Measurements from ENCODE around the gene PAK1.

The PAK1 gene

GRCh38 chr11:77372726-77373125 lies 101.2 kb downstream of the PAK1 start:
- no peak for DNase-seq (ENCODE audit: low read depth in 3 of 3)

GRCh38 chr11:77371646-77372045 lies 102.2 kb downstream of the PAK1 start:
- DNase-seq (ENCODE audit: low read depth in 3 of 3) = no peak

GRCh38 chr11:77370217-77370616 lies 103.7 kb downstream of the PAK1 start:
- DNase-seq (ENCODE audit: low read depth in 3 of 3) = no peak

- no peak for DNase-seq (ENCODE audit: low read depth in 3 of 3)
Measured at GRCh38 chr11:77361184-77361583, 112.7 kb downstream of the PAK1 start.

GRCh38 chr11:77359481-77359880 lies 114.4 kb downstream of the PAK1 start:
- DNase-seq (ENCODE audit: low read depth in 3 of 3) = no peak

GRCh38 chr11:77353131-77353530 lies 120.8 kb downstream of the PAK1 start:
- DNase-seq (ENCODE audit: low read depth in 3 of 3) = no peak

GRCh38 chr11:77351281-77351886 lies 122.5 kb downstream of the PAK1 start:
- no peak for DNase-seq (ENCODE audit: low read depth in 3 of 3)

- no peak for DNase-seq (ENCODE audit: low read depth in 3 of 3)
Measured at GRCh38 chr11:77347948-77348347, 125.9 kb downstream of the PAK1 start.

- no peak for DNase-seq (ENCODE audit: low read depth in 3 of 3)
Measured at GRCh38 chr11:77346906-77347603, 126.8 kb downstream of the PAK1 start.

GRCh38 chr11:77345621-77346020 lies 128.3 kb downstream of the PAK1 start:
- no peak for DNase-seq (ENCODE audit: low read depth in 3 of 3)

- no peak for DNase-seq (ENCODE audit: low read depth in 3 of 3)
Measured at GRCh38 chr11:77340501-77340900, 133.4 kb downstream of the PAK1 start.

- no peak for DNase-seq (ENCODE audit: low read depth in 3 of 3)
Measured at GRCh38 chr11:77332259-77332658, 141.6 kb downstream of the PAK1 start.

GRCh38 chr11:77325159-77325558 lies 148.7 kb downstream of the PAK1 start:
- DNase-seq (ENCODE audit: low read depth in 3 of 3) = no peak

GRCh38 chr11:77324508-77324907 lies 149.4 kb downstream of the PAK1 start:
- DNase-seq (ENCODE audit: low read depth in 3 of 3) = no peak

- no peak for DNase-seq (ENCODE audit: low read depth in 3 of 3)
Measured at GRCh38 chr11:77322926-77323590, 150.8 kb downstream of the PAK1 start.

- no peak for DNase-seq (ENCODE audit: low read depth in 3 of 3)
Measured at GRCh38 chr11:77322506-77322905, 151.4 kb downstream of the PAK1 start.

GRCh38 chr11:77320351-77320750 lies 153.5 kb downstream of the PAK1 start:
- no peak for DNase-seq (ENCODE audit: low read depth in 3 of 3)

- DNase-seq (ENCODE audit: low read depth in 3 of 3) = no peak
Measured at GRCh38 chr11:77318600-77318999, 155.3 kb downstream of the PAK1 start.

- no peak for DNase-seq (ENCODE audit: low read depth in 3 of 3)
Measured at GRCh38 chr11:77316733-77317342, 157.1 kb downstream of the PAK1 start.

- DNase-seq (ENCODE audit: low read depth in 3 of 3) = no peak
Measured at GRCh38 chr11:77312107-77312506, 161.8 kb downstream of the PAK1 start.

GRCh38 chr11:77311701-77312100 lies 162.2 kb downstream of the PAK1 start:
- DNase-seq (ENCODE audit: low read depth in 3 of 3) = no peak

- no peak for DNase-seq (ENCODE audit: low read depth in 3 of 3)
Measured at GRCh38 chr11:77310721-77311120, 163.2 kb downstream of the PAK1 start.
